HG03571 (cell line): ENCODE measurements around the gene PTPN9.
"Not testable (repeated sequence)": the region's sequence is repeated elsewhere in the genome, so short reads cannot be mapped to it uniquely, and the experiment has no call there.

ENCODE experiments used
- ATAC-seq: cut with Tn5 transposase; IDR thresholded peaks from one replicate; pipeline ENCODE4 v1.9.1; 2021; ENCODE audit not compliant: unreplicated experiment

PTPN9 gene

DNA sequence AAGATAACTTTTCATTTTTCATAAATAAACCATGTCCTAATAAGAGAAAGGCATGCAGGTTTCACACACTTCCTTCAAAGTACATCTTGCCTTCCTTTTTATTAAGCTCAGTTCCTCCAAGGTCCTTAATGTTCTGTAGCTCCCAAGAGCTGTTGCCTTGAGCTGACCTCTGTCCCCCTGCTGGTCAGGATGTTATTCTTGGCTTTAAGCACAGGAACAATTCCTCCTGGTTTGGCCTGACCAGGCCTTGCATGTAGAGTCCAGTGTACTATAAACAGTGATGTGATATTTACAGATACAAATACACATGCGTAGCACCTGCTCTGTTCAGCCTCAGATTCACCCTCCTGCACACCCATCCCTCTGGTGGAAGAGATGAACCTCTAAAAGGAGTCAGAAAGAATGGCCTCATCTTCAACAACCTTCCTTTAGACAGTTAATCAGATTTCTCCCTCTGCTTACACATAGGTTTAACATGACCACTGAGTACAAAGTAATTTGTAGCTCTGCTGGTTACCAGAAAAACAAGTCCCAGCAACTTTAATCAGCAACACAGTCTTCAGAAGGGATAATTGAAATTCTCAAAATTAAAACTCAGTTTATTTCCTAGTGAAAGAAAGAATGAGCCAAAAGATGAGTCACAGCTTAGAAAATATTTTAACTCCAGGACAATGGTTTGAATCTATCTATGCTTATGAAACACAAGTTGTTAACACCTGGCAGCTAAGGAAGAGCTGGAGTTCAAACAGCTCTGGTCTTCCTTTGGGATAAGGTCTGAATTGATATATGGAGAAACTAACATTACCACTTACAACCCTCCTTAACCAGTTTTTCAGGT lies 46.5 kb downstream of the PTPN9 start:
- no peak for ATAC-seq

DNA sequence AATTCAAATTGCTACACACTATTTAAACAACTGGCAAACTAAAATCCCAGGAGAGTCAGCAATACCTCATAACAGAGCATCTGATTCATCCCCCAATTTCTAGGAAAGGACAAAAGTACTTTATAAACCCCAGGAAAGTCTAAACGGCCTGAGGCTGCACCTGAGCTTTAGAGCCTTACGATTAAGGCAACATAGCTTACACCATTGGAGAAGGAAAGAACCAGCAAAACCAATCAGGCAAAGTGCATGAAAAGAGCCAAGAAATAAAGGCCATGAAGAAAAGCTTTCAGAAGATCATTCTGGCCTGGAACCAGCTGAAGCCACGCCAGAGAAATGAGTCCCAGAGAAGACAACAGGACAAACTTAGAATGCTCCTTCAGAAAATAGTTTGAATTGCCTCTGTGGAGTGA lies 48.1 kb downstream of the PTPN9 start:
- no peak for ATAC-seq

DNA sequence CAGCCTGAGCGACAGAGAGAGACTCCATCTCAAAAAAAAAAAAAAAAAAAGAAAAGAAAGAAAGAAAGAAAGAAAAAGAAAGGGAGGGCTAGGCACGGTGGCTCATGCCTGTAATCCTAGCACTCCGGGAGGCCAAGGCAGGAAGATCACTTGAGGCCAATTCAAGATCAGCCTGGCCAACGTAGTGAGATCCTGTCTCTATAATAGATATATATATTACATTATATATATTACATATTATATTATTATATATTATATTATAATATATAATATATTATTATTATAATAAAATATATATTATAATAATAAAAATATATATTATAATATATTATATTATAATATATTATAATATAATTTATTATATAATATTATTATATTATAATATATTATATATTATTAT lies 48.9 kb downstream of the PTPN9 start:
- ATAC-seq: no peak

DNA sequence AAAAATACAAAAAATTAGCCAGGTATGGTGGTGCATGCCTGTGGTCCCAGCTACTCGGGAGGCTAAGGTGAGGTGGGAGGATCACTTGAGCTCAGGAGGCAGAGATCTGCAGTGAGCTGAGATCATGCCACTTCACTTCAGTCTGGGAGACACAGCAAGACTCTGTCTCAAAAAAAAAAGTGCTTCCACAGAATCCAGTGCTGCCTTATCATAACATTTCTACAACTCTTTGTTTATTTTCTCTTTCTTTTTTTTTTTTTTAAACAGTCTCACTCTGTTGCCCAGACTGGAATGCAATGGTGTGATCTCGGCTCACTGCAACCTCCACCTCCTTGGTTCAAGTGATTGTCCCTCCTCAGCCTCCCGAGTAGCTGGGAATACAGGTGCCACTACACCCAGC lies 53.4 kb downstream of the PTPN9 start:
- not testable (repeated sequence) for ATAC-seq

DNA sequence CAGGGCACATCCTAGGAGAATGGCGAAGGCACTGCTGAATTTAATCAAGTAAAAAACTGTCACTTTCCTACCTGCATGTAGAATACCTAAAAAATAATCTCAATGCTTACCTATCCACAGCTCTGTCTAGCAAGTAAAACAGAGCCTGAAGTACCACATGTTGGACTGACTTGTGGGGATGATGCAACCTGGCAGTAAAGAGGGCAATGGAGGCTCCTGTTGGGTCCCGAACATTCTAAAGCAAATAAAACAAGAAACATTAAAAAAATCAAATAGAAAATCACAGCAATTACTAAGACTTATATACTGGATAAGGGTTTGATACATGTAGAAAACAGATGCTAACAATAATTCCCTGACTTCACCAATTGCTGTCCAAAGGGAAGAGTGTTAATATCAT lies 56.1 kb downstream of the PTPN9 start:
- no peak for ATAC-seq

DNA sequence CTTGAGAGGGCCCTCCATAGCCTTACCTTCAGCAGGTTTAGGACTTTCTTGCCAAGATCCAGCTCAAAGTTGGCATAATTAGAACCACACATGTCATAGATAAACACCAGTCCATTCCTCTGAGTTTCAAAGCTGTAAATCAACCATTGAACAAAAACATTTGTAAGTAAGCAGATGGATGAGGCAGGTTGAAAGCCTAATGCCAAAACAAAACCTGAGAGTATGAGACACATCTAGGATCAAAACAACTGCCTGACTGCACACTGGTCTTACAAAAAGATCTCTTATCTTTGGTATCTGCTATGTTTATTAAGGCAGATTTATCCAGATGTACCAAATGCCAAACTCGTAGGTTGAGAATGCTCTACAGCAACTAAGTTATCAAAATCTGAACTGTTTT lies 61.9 kb downstream of the PTPN9 start:
- ATAC-seq: no peak

DNA sequence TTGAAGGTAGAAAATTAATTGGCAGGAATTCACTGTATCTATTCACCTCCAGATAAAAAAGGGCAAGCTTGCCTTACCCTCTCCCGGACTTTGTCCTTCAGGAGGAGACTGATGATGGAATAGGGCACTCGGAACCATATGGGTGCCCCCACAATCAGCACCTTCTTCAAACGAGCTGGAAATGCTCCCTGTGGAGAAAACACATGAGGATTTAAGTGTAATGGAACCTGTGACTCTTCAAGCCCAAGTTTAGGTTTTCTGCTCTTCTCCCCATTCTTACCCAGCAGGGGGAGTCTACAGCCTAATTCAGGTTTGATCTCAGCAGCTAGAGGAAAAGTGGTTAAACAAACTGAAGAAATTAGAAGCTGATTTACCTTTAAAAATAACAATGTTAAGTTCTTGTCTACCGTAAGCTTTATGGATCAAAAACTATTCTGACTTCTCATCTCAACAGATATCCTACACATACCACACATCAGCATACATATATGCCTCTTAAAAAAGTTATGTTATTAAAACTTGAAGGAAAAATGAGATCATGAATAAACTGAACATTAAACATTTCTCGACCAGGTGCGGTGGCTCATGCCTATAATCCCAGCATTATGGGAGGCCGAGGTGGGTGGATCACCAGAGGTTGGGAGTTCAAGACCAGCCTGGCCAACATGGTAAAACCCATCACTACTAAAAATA lies 70.1 kb downstream of the PTPN9 start:
- no peak for ATAC-seq

DNA sequence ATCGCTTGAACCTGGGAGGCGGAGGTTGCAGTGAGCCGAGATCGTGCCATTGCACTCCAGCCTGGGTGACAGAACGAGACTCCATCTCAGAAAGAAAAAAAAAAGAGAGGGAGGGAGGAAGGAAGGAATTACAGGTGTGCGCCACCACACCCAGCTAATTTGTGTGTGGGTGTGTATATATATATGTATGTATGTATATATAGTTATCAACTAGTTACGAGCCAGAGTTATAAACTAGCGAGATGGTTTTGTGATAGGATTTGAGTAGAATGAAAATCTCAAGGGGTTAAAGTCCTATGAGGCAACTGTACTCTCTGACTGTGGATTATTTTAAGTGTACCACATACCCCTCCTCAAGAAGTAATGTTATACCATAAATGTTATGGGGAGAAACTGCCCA lies 76.8 kb downstream of the PTPN9 start:
- no peak for ATAC-seq

DNA sequence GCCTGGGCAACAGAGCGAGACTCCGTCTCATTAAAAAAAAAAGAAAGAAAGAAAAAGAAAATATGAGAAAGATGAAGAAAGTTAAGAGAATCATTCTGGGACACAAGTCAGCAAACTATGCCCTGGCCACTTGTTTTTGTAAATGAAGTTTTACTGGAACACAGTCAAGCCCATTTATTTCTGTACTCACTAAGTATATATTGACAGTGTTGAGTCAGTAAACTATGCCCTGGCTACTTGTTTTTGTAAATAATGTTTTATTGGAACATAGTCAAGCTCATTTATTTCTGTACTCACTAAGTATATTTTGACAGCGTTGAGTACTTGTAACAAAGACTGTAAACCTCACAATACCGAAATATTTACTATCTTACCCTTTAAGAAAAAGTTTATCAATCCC lies 85.4 kb downstream of the PTPN9 start:
- ATAC-seq: no peak

DNA sequence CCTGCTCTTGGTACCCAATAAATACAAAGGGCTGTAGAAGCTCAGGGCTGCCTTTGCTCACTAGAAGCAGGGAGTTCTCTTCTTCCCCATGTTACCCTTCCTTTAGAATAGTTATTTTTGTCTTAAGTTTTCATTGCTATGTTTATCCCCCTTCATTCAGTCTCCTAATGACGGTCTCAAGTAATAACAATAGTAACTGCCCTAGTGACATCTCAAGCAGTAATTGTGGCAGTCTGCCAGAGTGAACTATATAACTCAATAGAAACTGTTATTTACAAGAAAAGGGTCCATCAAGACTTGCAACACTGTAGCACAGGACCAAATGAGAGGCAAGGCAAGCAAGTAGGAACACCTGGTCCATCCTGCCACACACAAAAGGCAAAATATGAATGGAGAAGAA lies 95.2 kb downstream of the PTPN9 start:
- no peak for ATAC-seq

DNA sequence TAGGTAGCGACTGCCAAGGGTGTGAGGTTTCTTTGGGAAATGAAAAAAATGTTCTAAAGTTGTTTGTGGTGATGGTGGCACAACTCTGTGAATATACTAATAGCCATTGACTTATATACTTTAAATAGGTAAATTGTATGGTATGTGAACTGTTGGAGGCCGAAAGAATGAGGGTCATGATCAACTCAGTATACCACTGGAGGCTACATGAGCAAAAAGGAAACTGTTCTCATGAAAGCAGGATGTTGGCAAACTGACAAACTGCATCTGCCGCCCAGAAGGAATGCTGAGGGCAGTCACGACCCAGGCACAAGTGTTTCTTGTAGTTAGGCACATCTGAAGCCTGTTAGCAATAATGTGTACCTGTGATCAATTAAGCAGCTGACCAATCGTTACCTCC lies 95.6 kb downstream of the PTPN9 start:
- ATAC-seq: not testable (repeated sequence)

DNA sequence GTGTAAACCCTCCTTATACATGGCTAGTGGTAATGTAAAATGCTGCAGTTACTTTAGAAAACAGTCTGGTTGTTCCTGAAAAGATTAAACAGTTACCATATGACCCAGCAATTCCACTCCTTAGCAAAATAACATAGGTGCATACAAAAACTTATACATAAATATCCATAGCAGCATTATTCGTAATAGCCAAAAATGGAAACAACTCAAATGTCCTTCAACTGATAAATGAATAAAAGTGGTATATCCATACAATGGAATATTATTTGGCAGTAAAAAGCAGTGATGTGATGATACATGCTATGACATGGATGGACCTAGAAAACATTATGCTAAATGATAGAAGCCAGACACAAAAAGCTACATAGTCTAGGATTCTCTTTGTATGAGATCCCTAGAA lies 96.0 kb downstream of the PTPN9 start:
- ATAC-seq: no peak

DNA sequence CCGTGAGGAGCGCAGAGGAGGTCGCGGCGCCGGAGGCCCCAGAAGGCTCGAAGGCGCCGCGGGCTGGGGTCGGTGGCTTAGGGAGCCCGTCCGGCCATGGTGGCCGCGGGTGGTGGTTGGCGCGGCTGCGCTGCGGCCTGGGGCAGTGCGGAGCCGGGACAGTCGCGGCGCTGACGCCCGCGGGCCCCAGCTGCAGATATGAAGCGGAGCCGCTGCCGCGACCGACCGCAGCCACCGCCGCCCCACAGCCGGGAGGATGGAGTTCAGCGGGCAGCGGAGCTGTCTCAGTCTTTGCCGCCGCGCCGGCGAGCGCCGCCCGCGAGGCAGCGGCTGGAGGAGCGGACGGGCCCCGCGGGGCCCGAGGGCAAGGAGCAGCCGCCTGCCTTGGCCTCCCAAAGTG lies 98.7 kb downstream of the PTPN9 start:
- ATAC-seq: not testable (repeated sequence)

DNA sequence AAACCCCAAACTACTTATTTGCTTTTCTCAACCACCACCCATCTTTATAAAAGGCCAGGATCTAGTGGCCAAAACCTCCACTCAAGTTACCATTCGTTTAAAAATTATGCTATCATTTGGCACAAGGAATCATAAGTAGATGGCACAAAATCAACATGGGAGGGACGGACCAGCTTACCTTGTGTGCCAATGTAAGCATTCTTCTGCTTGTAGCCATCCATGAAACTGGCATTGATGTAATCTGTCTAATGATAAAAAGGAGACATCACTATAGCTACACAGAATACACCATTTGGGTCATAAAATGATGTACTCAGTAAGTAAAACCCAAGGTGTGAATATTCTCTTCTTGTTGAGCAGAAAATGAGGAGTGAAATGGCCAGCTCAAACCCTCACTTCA lies 99.4 kb downstream of the PTPN9 start:
- no peak for ATAC-seq

DNA sequence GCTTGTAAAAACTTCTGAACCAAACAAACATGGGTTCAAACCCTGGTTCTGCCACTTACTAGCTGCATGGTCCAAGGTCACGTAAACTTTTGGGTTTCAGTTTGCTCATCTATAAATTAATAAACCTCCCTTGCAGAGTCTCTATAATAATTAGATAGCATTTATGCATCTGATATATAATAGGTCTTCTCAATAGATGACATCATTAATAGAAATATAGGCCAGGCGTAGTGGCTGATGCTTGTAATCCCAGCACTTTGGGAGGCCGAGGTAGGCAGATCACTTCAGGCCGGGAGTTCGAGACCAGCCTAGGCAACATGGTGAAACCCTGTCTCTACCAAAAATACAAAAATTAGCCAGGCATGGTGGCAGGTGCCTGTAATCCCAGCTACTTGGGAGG lies 102.0 kb downstream of the PTPN9 start:
- ATAC-seq: not testable (repeated sequence)

DNA sequence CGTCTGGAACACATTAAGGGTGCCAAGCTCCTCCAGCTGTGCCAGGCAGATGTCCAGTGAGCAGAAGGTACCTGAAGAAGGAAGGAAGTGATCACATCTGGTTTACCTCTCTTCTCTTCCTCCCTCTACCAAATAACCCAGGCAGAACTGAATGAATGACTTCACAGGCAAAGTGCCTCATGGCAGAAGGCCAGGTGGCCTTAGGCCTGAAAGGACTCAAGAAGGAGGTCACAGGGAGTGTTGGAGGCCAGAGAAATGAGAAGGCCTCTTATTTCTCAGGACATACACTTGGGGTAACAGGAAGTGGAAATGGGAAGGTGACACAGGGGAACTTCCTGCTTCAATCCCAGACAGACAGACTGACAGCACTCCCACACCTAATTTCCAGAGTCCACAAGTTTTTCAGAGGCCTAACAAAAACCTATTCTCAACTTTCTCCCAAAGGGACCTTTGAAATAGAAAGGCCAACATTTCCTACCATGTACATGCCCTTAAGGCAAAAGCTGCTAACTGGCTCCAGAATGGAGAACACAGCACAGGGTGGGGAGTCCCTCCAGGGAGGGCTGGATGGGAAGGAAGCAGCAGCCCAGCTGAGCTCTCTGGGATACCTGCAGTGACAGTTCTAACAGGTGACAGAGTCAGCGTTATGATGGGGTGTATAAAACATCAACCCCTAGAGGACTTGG lies 110.1 kb downstream of the PTPN9 start:
- no peak for ATAC-seq

DNA sequence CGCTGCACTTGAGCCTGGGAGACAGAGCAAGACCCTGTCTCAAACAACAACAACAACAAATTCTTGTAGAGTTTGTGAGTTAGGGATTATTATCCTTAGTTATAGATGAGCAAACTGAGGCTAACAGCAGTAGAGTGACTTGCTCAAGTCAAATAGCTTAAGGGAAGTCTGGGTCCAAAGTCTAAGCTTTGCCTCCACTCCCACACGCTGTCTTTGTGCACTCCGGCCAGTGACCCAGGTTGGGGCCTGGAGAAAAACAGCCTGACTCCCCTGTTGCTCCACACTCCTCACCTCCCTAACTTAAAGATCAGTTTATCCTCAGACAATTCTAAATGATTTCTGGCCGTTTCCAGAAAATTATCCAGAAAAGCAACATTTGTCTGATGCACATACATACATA lies 118.5 kb downstream of the PTPN9 start:
- ATAC-seq: no peak

DNA sequence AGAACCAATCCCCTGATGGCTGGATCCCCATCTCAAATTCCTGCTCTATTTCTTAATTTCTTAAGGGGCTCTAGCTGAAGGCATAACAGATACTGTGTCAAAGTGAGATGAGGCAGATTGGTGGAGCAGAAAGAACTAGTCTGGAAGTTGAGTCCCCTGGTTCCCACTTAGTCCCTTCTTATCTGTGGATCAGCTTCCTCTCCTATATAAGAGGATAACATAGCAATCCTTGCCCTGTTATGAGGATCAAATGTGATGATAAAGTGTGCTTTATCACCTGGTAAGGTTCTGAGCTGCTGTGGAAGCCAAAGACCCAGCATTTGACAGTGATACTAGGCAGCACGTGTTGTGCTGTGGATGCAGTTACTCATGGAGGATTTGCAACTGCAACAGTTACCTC lies 119.5 kb downstream of the PTPN9 start:
- no peak for ATAC-seq

DNA sequence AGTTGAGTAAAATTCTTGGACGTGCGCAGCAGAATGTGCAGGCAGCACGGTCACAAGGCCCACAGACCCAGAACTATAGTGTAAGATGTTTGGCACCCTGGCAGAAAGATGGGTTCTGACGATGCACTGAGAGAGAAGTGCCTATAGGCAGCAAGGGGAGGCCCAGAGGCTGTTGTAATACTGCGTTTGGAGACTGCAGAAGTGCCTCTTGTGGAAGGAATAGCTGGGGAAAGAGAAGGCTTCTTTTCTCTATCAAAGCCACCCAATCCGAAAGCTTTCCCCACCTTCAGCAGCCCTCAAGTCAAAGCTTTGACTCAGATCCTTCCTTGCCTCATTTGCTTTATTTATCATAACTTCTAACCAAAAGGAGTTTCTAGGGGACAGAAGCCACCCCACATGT lies 122.4 kb downstream of the PTPN9 start:
- ATAC-seq: no peak

DNA sequence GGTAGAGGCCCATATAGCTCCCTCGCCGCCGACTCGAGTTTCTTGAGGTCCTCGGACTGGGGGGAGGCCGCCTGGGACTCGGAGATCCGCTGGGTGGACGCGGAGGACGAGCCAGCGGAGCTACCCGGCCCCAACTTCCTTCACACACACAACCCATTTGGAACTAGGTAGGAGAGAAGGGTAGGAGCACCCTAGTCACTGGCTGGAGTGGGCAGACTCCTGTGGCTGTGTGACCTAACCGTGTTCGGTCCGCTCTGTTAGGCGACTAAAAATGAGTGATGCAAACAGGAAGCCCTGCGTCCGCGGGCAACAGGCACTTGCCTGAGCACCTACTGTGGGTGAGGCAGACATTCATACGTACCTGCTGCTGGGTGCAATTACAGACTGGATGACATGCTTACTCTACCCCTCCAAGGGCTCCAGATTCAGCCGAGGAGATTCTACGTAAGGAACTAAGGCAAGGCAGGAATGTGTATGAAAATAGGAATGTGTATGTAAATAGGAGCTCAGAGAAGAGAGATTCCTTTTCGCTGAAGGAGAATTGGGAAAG lies 123.1 kb downstream of the PTPN9 start:
- no peak for ATAC-seq

DNA sequence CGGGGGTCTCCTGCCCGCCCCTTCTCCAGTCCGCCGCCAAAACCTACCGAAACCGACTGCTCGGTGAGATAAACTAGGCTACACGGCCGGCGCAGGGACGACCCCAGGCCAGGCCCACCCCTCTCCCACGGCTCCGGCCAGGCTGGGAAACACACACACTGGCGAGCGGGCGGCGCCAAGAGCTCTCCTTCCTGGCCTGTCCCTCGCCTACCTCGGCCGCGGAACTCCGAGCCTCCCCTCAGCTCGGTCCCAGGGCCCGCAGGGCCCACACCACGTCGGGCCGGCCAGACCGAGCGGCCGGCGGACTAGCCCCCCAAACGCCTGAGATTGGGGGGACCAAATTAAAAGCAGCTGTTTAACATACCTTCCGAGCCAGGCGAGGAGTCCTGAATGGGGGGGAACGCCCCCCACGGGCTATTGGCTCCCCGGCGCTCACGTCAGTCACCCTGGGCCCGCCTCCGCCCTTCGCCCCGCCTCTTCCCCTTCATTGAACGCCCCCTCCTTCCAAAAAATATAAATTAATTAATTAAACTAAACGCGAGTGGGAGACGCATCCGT lies 123.6 kb downstream of the PTPN9 start:
- ATAC-seq: no peak
